Measurements from ENCODE around the gene RMND5B.

- no peak for TF ChIP-seq CTCF (IDR thresholded peaks at IDR 0.05)
- TF ChIP-seq POLR2A (IDR thresholded peaks at IDR 0.05), result no peak
- TF ChIP-seq EP300 (IDR thresholded peaks at IDR 0.05; ENCODE audit: low read depth), result no peak
- TF ChIP-seq POLR2AphosphoS5 (IDR thresholded peaks at IDR 0.05), result peak in 2 of 3 donors; percentile 2 to 22
These were observed 20.3 kb downstream of the RMND5B start for GRCh38 chr5:178150977-178151734.
